Measurements from ENCODE around the gene RUNX1.

DNA sequence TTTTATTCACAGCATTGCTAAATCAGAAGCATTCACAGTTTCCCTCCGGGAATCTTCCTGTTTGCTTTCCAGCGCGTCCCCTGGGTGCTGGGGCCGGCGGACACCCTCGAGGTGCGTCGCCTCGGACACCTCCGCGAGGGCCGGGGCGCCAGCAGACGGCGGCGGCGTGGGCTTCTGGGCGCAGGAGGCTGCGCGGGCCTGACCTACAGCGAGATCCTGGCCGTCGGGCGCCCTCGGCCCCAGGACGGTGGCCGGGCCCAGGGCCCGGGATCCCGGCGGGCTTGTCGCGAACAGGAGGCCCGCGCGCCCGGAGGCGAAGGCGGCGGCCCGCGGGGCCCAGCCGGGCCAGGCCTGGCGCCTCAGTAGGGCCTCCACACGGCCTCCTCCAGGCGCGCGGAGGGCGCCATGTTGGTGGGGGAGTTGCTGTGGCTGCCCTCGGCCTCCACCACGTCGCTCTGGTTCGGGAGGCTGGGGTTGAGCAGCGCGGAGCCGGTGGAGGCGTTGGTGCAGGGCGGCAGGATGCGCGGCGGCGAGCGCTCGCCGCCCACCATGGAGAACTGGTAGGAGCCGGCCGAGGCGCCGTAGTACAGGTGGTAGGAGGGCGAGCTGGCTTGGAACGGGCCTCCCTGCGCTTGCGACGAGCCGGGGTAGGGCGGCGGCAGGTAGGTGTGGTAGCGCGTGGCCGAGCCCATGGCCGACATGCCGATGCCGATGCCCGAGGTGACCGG is 257.2 kb downstream of the RUNX1 start:
- TF ChIP-seq POLR2A (IDR thresholded peaks at IDR 0.05; ENCODE audit: low read depth, low read length): no peak
- TF ChIP-seq, protein P1, sequence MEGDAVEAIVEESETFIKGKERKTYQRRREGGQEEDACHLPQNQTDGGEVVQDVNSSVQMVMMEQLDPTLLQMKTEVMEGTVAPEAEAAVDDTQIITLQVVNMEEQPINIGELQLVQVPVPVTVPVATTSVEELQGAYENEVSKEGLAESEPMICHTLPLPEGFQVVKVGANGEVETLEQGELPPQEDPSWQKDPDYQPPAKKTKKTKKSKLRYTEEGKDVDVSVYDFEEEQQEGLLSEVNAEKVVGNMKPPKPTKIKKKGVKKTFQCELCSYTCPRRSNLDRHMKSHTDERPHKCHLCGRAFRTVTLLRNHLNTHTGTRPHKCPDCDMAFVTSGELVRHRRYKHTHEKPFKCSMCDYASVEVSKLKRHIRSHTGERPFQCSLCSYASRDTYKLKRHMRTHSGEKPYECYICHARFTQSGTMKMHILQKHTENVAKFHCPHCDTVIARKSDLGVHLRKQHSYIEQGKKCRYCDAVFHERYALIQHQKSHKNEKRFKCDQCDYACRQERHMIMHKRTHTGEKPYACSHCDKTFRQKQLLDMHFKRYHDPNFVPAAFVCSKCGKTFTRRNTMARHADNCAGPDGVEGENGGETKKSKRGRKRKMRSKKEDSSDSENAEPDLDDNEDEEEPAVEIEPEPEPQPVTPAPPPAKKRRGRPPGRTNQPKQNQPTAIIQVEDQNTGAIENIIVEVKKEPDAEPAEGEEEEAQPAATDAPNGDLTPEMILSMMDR (IDR thresholded peaks at IDR 0.05; ENCODE audit: extremely low read depth in 1 of 2, insufficient read depth in 1 of 2, low read depth in 1 of 2, low read length in 2 of 2): no peak
- TF ChIP-seq POLR2AphosphoS5 (IDR thresholded peaks at IDR 0.05; ENCODE audit: insufficient read depth, low read depth, low read length): no peak
- no peak for TF ChIP-seq EZH2 (IDR thresholded peaks at IDR 0.05; ENCODE audit: borderline replicate concordance, low read depth, low read length, severe bottlenecking)
- no peak for TF ChIP-seq MYC (IDR thresholded peaks at IDR 0.05; ENCODE audit: low read depth, low read length)

Measured in endothelial cell of umbilical vein (primary cell).